ENCODE data around the gene KCNQ1. TPM values are rescaled to one million over a fixed set of nuclear protein-coding genes. Genes with fewer than 3 reads are reported as not detected.
A peak's percentile ranks its signal among the peaks of the same experiment; 100 is the strongest.

KCNQ1 gene
- total and polyA plus RNA-seq, 8 donors, result 14.0 to 61.1 (median 46.7) TPM

GRCh38 chr11:2423157-2424025, 21.4 kb upstream of the KCNQ1 start:
- H3K27me3 ChIP-seq, result no peaks in the 10 kb centered on the region
- no peaks in the 10 kb centered on the region for H3K9me3 ChIP-seq
- no peak for FAIRE-seq
- no peak for TF ChIP-seq CTCF (IDR thresholded peaks at IDR 0.05)
- H3K4me1 ChIP-seq, result no peaks in the 10 kb centered on the region
- 64 to 73% methylated on average over 26 of the region's 26 CpGs for WGBS, 2 donors
- DNase-seq, result peak in 2 of 6 donors; percentile 29 to 78
- H3K36me3 ChIP-seq, result no peaks in the 10 kb centered on the region
- H3K27ac ChIP-seq, result no peak overlapping the region
- H3K4me3 ChIP-seq, result no peak overlapping the region
- ATAC-seq, result no peak
- intact Hi-C loops (cut with DNase I), result loop anchor here in 1 of 3 donors (5.0 kb wide), 1 partner anchor 226 kb away; no protein-coding TSS in a partner anchor

- intact Hi-C loops (cut with DNase I), result loop anchor here (5.0 kb wide), 3 partner anchors 107 to 467 kb away; no protein-coding TSS in a partner anchor
- FAIRE-seq, result no peak
Measured at GRCh38 chr11:2424811-2425495, 19.9 kb upstream of the KCNQ1 start.

GRCh38 chr11:2425506-2425905, 19.3 kb upstream of the KCNQ1 start:
- H3K9me3 ChIP-seq, result no peaks in the 10 kb centered on the region
- no peak overlapping the region for H3K4me3 ChIP-seq
- no peaks in the 10 kb centered on the region for H3K27me3 ChIP-seq
- no peak for ATAC-seq
- H3K27ac ChIP-seq, result no peak overlapping the region
- DNase-seq, result peak in 1 of 6 donors; percentile 61
- H3K4me1 ChIP-seq, result no peaks in the 10 kb centered on the region
- TF ChIP-seq CTCF (IDR thresholded peaks at IDR 0.05), result no peak
- H3K36me3 ChIP-seq, result no peaks in the 10 kb centered on the region
- 63 to 66% methylated on average over 8 of the region's 8 CpGs for WGBS, 2 donors
- intact Hi-C loops (cut with DNase I), result loop anchor here (5.0 kb wide), 2 partner anchors 107 to 467 kb away; no protein-coding TSS in a partner anchor
- no peak for FAIRE-seq

More at GRCh38 chr11:2424811-2425495, 19.9 kb upstream of the KCNQ1 start:
- H3K36me3 ChIP-seq, result no peaks in the 10 kb centered on the region
- no peaks in the 10 kb centered on the region for H3K4me1 ChIP-seq
- H3K4me3 ChIP-seq, result no peak overlapping the region
- ATAC-seq (no peak), DNase-seq (peak in 2 of 6 donors; percentile 22 to 61)
- no peaks in the 10 kb centered on the region for H3K27me3 ChIP-seq
- 68 to 72% methylated on average over 27 to 28 of the region's 28 CpGs for WGBS, 2 donors
- H3K27ac ChIP-seq, result no peak overlapping the region
- H3K9me3 ChIP-seq, result no peaks in the 10 kb centered on the region
- TF ChIP-seq CTCF (IDR thresholded peaks at IDR 0.05), result no peak

GRCh38 chr11:2426221-2426620, 18.6 kb upstream of the KCNQ1 start:
- no peak for TF ChIP-seq CTCF (IDR thresholded peaks at IDR 0.05)
- H3K27me3 ChIP-seq, result no peaks in the 10 kb centered on the region
- H3K4me3 ChIP-seq, result no peak overlapping the region
- H3K27ac ChIP-seq, result no peak overlapping the region
- H3K9me3 ChIP-seq, result no peaks in the 10 kb centered on the region
- H3K4me1 ChIP-seq, result no peaks in the 10 kb centered on the region
- H3K36me3 ChIP-seq, result no peaks in the 10 kb centered on the region
- FAIRE-seq (no peak), DNase-seq (peak in 2 of 6 donors; percentile 18 to 75), ATAC-seq (no peak)
- intact Hi-C loops (cut with DNase I), result loop anchor here (5.0 kb wide), 2 partner anchors 106 to 466 kb away; no protein-coding TSS in a partner anchor
- WGBS, 2 donors, result 72 to 82% methylated on average over 10 to 13 of the region's 13 CpGs
